ENCODE measurements around the gene CFAP97D2.
"Not testable (repeated sequence)": the region's sequence is repeated elsewhere in the genome, so short reads cannot be mapped to it uniquely, and the experiment has no call there.

The CFAP97D2 gene

GRCh38 chr13:114143806-114144605 is 35.1 kb upstream of the CFAP97D2 start:
- no peak for DNase-seq

GRCh38 chr13:114144606-114145244 is 34.3 kb upstream of the CFAP97D2 start:
- DNase-seq, result no peak

- no peak for DNase-seq
These were observed 33.8 kb upstream of the CFAP97D2 start for GRCh38 chr13:114145256-114145655.

- DNase-seq, result no peak
These were observed 33.3 kb upstream of the CFAP97D2 start for GRCh38 chr13:114145722-114146121.

- DNase-seq, result no peak
These were observed 32.9 kb upstream of the CFAP97D2 start for GRCh38 chr13:114146173-114146572.

- DNase-seq, result no peak
These were observed 32.4 kb upstream of the CFAP97D2 start for GRCh38 chr13:114146629-114147028.

- DNase-seq, result no peak
These were observed 31.1 kb upstream of the CFAP97D2 start for GRCh38 chr13:114147803-114148520.

- no peak for DNase-seq
These were observed 30.6 kb upstream of the CFAP97D2 start for GRCh38 chr13:114148521-114148855.

- DNase-seq, result not testable (repeated sequence)
These were observed 30.2 kb upstream of the CFAP97D2 start for GRCh38 chr13:114148886-114149285.

- DNase-seq, result peak; percentile 72 to 82
These were observed 29.0 kb upstream of the CFAP97D2 start for GRCh38 chr13:114149774-114150740.

- DNase-seq, result no peak
These were observed 28.0 kb upstream of the CFAP97D2 start for GRCh38 chr13:114151031-114151430.

- no peak for DNase-seq
These were observed 27.3 kb upstream of the CFAP97D2 start for GRCh38 chr13:114151565-114152284.

- DNase-seq, result no peak
These were observed 26.8 kb upstream of the CFAP97D2 start for GRCh38 chr13:114152285-114152645.

GRCh38 chr13:114152831-114153371 is 26.2 kb upstream of the CFAP97D2 start:
- DNase-seq, result no peak

- DNase-seq, result no peak
These were observed 25.5 kb upstream of the CFAP97D2 start for GRCh38 chr13:114153485-114154080.

GRCh38 chr13:114154476-114154875 is 24.6 kb upstream of the CFAP97D2 start:
- DNase-seq, result no peak

- DNase-seq, result no peak
These were observed 23.7 kb upstream of the CFAP97D2 start for GRCh38 chr13:114155320-114155719.

- no peak for DNase-seq
These were observed 22.9 kb upstream of the CFAP97D2 start for GRCh38 chr13:114155926-114156883.

- DNase-seq, result no peak
These were observed 21.1 kb upstream of the CFAP97D2 start for GRCh38 chr13:114157869-114158495.
